HG03175 (cell line): Measurements from ENCODE around the gene KCNC1.

Source experiments
- ATAC-seq: cut with Tn5 transposase; IDR thresholded peaks from one replicate; pipeline ENCODE4 v1.9.1; 2021; ENCODE audit warnings: mild to moderate bottlenecking, moderate library complexity; ENCODE audit not compliant: unreplicated experiment

KCNC1 gene

DNA sequence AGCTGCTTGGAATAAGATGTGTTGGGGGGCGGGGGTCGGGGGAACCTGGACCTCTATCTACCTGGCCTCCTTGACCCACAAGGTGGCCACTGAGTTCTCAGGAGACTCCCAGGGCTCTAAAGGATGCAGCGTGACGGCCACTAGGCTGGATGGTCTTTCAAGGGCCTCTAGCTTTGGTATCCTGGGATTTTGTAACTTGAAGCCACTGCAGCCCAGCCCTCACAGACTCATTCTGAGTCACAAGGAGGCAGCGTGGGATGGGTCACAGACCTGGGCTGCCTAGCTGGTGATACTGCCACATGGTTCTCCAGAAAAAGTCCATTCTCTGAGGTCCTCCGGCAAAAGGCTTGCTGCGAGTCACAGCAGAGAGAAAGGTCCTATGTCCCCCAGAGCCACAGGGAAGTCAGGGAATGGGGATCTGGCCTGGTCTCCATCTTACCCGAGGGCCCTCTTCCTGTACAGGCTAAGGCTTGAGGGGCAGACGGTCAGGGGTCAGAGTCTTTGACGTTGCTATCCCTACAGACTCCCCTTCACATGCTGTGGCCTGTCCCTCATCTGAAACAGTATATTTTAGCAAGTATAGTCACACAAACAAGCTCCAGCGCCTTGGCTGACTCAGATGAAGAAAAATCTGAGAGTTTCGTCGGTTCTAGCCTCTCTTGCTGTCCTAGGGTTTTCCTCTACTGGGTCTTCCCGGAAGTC is 52.4 kb downstream of the KCNC1 start:
- no peak for ATAC-seq

DNA sequence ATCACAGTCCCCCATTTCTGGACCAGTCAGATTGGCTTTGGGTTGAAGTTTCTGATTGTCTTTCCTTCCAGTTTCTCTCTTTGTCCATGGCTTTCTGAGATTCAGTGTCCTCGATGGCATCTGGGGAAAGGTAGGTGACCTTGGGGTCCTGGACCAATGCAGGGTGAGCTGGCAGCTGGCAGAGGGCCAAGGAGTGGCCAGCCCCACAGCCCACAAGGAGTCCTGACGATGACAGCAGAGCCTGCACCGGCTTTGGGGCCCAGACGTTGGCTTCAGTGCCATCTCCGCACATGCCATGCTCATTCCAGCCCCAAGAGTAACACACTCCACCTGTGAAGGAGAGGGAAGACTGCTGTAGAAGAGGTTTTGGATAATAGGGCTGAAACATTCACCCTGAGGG is 53.5 kb downstream of the KCNC1 start:
- ATAC-seq: no peak

DNA sequence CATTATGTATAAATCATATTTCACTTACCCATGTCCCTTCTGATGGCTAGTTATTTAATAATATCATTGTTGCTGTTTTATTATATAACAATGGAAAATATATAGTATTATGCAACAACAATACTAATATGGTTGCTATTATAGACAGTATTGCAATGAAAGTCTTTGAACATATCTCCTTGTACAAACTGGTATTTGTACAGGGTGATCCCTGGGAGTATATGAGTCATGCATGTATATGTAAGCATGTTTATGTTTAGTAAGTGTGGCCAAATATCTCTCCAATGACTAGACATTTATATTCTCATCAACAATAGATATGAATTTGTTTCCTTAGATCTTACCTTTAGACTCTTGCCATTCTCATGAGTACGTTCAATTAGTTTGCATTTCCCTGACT is 55.9 kb downstream of the KCNC1 start:
- ATAC-seq: no peak

DNA sequence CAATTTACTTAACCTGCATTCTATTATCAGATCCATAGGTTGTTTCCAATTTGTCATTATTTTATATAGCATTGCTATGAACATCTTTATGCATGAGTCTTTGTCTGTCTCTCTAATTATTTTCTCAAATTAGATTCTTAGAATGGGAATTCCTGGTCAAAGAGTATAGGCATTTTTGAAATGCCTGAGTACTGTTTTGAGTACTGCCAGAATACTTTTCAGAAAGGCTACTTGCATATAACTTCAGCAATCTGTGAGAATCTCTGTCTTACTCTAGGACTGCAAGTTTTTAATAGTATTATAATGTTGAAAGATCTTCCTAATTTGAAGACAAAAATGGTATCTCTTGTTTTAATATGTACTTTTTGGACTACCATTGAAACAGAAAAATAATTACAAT is 56.6 kb downstream of the KCNC1 start:
- no peak for ATAC-seq

DNA sequence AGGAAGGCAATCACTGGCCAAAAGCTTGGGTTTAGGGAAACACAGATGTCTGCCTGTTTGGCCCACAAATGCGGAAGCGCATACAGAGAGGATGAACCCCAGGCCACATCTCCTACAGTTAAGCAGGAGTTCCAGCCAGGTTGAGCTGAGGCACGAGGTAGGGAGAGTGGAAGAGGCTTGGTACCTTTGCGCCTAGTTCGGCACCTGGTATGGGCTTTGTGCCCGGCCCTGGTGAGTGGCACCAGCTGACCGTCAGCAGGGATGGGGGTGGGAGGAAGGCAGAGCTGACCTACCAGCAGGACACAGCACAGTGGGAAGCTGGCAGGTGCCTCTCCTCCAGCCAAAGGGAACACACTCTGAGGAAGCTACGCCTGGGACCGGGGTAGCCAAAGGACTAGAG is 57.6 kb downstream of the KCNC1 start:
- no peak for ATAC-seq

DNA sequence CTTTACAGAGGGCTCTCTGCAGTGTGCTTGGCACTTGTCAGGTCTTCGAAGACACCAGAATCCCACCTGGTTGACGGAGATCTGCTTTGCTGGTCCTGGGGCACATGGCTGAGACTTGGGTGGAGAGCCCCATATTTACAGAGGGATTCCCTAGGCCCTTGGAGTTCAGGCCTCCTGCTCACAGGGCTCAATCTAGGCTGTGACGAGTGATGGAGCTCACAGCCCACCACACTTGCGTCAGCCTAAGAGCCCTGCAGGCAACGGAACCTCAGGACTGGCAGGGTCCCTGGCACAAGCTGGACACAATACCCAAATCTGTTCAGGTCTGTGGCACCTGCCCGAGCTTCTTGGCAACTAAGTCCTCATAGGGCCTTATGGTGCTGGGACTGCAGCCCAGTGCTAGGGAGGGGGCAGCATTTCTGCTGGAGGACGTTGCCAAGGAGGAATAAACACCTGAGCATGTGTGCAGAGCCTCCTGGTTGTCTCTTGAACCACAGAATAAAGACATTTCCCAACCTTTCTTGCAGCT is 59.1 kb downstream of the KCNC1 start:
- ATAC-seq: no peak

DNA sequence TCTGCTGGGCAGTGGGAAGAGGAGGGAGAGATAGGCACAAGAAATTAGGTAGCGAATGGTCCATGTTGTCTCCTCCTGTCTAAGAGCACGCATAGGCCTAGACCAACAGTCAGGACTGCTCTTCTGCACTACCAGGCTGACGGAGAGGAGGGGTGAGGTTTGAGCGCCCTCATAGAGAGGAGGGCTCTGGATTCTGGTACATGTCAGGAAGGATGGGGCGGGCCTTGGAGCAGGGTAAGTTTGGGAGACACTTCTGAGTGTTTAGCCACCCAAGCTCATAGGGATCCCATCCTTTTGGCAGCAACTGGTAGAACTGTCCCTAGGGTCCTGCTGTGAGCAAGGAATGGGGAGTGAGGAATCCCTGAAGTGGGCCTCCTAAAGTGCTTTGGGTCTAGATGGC is 60.4 kb downstream of the KCNC1 start:
- no peak for ATAC-seq

DNA sequence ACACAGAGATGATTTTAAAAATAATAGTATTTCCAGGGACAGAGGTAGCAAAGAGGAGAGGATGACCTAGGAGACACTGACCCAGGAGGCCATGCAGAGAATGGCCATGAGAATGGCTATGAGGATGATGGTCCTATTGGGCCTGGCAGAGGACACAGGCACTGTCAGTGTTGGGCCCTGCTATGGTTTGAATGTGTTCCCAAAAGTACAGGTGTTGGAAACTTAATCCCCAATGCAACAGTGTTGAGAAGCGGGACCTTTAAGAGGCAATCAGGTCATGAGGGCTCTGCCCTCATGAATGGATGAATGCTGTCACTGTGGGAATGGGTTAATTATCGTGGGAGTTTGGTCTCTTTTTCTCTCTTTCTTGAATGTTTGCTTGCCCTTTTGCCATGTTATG is 61.6 kb downstream of the KCNC1 start:
- ATAC-seq: no peak

DNA sequence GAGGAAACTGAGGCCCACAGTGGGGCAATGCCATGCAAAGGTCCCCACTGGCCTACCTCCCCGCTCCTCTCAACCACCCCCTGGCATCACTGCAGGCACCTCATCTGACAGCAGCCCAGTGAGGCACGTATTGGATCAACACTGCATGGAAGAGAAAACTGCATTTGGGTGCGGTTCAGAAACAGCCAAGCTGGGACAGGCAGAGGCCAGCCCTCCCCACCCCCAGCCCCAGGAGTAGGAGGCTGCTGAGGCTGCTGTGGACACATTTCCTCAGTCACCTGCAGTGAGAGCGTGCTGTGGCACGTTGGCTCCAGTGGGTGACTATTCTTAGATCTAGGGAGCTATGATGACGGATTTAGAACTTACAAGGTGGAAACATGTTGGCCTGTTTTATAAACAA is 63.7 kb downstream of the KCNC1 start:
- no peak for ATAC-seq

DNA sequence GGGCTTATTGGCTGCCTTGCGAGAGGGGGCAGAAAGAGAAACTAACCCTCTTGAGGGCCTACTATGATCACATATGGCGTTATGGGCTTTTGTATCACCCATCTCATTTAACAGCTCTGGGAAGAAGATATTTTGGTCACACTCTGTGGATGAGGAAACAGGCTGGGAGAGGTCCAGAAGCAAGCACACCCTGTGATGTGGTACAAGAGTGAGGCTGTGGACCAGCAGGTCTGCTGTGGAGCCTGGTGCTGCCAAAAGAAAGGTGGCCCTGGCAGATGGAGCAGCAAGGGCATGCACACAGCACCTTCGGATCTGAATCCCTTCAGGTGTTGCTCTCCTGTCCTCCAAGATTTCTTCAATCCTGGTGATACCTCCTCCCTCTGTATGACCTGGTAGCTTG is 64.1 kb downstream of the KCNC1 start:
- ATAC-seq: no peak

DNA sequence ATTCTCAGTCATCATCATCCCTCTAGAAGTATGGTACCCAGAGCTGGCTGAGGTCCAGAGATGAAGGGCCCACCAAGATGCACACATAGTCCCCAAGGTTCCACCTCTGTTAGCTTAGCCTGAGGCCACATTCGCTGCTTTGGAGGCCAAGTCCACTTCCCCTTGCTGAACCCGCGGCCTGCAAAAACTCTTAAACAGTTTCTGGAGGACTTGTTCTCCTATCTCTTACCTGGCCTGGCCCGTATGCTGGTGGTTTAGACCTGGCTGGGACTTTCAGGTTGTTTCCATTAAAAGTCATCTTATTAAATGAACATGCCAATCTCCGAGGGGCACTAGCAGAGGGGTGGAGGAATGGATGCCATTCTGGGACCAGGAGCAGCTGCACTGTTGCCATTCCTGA is 64.6 kb downstream of the KCNC1 start:
- ATAC-seq: no peak

DNA sequence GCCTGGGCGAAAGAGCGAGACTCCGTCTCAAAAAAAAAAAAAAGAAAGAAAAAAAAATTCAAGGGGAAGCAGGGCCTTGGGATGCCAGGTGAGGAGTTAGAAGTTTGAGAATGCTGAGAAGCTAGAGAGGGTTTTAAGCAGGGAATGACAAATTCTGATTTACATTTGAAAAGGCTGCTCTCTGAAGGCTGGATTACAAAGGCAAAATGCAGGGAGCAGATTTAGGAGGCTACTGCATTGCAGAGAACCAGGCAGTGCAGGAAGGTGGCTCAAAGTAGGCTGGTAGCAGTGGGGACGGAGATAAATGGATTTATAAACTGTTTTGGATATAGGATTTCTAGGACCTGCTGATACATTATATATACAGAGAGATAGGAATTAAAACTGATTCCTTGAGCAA is 66.6 kb downstream of the KCNC1 start:
- no peak for ATAC-seq

DNA sequence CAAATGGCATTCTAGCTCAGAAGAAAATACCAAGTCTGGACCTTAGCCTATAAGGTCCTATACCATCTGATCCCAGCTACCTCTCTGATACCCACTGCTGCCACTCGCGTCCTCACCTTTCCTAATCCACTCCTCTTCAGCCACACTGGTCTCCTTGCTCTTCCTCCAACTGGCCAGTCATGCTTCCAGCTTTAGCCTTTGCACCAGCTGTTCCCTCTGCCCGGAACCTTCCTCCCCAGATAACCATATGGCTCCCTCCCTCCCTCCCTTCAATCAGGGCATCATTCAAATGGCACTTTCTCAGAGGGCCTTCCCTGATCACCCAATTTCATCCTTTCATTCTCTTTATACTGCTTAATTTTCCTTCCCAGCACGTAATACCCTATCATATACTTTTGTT is 67.9 kb downstream of the KCNC1 start:
- ATAC-seq: no peak

DNA sequence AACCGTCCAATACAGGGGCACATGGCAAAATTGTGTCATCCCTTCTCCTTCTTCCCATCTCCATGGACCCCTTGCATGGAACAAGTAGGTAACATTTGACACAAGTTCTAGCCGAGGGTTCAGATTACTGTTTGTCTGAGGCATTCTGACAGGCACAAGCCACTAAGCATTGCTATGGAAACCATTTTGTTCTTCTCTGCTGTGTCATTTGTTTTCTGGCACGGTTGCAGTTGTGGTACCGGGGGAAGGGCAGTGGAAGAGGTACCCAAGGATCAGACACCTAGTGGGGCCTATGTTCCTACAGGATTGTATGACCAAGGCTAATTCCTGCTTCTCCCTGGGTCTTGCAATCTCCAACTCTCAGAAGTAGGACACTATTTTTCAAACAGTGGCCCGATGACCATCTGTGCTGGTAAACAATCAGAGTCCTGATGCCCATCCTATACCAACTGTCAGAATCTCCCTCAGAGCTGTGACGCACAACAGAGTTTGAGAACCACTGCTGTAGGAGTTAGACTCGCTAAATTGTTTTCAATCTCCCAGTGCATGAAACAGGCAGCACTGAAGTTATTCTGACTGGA is 69.3 kb downstream of the KCNC1 start:
- ATAC-seq: no peak

DNA sequence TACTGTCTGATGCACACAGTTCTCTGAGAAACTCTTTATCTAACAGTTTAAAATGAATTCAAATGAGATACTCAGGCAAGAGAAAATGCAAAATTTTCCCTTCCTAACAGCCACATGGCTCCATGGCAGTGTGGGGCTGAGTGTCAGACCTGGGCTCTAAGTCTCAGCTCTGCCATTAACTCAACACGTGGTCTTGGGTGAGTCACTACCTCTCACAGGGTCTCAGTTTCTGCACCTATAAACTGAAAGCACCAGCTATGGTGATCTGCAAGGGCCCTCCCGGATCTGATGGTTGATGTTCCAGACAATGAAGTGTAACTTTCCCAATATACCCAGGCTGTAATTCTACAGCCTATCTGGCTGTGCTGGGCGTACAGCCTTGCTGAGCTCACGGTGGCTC is 70.5 kb downstream of the KCNC1 start:
- ATAC-seq: no peak

DNA sequence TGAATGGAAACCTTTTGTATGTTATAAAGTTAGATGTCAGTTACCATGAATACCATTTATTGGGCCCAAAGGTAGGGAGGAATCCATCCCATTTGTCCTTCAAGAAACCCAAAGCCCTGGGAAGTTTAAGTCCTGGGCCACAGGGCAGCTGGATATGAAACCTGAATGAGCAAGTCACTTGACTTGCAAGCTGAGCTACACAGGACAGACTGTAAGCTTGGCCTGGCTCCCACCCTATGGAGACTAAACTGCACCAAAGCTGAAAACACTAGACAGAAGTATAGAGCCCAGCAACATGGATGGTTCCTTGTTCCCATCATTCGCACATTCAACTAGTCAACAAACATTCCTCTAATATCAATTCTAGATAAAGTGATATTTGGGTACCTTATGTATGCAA is 71.3 kb downstream of the KCNC1 start:
- ATAC-seq: no peak

DNA sequence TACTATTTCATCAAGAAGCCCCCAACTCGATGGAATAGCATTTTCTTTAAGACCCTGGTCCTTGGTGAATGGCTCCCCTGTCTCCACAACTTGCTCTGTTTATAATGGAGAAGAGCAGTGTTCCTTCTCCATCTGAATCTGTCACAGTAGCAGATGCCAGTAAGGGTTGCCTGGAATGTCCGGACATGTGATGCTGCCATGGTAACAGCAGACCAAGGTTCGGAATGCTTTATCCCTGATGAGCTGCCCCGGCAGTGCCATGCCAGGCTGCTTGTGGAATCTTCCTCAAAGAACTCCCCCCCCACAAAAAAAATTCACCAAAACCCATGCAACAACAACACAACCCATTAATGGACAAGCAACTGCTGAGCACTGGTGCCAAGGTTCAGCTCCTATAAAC is 72.5 kb downstream of the KCNC1 start:
- no peak for ATAC-seq

DNA sequence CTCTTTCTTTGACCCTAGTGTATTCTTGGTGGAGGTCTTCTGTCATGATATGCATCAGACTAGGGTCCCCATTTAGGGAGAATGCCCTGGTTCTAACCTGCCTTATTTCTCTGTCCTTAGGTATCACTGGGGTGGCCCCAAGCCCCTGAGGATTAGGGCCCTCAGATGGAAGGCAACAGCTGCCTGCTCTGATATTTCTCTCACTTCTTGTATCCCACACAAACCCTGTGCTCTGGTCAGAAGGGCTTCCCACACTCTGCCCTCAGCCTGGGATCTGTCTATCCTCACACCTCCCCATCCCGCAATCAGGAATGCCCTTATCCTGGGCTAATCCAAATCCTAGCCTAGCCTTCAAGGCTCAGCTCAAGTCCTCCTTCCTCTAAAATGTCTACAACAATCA is 75.5 kb downstream of the KCNC1 start:
- ATAC-seq: no peak

DNA sequence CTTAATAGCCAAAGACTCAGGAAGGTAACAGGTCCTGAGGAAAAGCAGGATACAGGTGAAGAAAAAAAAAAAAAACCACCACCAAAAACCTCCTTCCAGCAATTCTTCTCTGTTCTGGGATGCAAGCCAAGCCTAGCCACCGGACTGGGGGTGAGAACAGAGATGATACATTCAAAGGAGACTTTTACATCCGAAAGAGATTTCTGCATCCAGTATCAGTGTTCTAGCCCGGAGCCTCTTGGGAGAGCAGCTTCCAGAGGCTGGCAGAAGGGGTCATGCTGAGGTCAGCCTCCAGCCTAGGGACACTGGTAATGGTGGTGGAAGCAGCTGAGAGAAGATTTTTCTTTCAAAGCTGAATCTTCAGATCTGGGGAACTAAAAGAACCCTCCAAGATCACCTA is 76.2 kb downstream of the KCNC1 start:
- ATAC-seq: no peak

DNA sequence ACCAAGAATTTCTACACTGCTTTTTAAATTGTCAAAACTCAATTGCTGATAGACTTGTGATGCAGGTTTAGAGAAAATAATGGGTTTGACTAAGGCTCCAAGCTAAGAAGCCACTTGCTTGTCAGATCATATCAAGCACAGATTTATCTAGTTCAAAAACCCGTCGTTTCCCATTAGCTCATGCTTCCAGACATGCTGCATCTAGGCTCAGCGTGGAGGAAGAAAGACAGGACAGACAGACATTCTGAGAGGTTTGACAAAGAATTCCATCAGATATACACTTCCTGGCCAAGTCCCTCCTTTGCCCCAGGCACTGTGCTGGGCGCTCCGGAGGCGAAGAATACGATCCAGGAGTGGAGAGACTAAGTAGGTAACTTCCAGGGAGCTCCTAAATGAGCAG is 76.8 kb downstream of the KCNC1 start:
- no peak for ATAC-seq

DNA sequence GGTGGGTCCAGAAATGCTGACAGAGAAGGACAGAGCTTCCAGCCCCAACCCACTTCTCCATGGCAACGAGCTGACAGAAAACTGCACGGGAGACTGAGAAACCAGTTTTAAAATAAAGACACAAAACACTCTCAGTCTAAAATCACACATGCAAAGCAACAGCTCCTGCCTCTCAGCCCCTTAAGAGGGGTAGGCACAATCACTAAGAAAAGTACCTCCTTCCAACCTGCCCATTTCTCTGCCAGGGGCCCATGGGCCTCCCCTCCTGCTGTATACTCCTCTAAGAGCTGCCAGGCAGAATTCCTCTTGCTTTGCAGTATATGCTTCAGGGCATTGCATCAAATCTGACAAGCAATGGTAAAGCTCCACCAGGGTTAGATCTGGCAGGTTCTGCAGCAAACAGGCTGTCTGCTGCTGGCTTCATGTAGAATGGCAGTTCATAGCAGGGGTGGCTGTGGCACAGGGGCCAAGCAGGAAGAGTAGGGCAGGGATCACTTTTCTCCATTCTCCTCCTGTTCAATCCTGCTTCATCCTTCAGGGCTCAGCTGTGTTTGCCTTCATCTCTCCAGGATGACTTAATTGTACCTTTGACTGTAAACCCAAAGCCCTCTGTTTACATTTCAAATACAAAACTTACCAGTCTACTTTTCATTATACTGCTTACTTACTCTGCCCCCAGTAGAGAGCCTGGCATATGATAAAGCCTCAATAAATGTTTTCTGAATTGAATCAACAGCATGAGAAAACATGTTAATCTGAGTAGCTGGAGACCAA is 77.7 kb downstream of the KCNC1 start:
- ATAC-seq: no peak

DNA sequence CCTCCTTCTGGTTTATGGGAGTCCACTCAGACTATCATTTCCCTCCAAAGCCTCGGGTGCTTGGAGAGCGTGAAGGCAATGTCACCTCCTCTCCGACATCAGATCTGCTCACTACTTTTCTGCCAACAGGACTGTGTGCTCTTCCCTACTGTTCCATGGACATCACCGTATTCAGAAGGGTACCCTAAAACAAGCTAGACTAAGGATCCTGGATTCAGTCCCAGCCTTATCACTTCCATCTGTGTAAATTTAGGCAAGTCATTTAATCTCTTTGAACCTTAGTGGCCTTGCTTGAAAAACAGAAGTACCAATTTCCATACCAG is 78.2 kb downstream of the KCNC1 start:
- ATAC-seq: no peak
